ENCODE results near the gene RITA1. TPM values are rescaled to one million over a fixed set of nuclear protein-coding genes. Genes with fewer than 3 reads are reported as not detected.

RITA1 gene
- total RNA-seq (14.6 TPM), polyA plus RNA-seq (ENCODE audit: insufficient read depth, low read depth, low replicate concordance) (31.6 TPM)
- long read RNA-seq, donor 1, partial matches to known transcripts: 8 of 12 reads
- long read RNA-seq, donor 1, other reads (novel, unspliced or antisense): 0 of 12 reads
- long read RNA-seq, donor 2, transcript RITA1-201 (4 exons, 2,053 nt): major isoform, 9 of 10 reads
- long read RNA-seq, donor 2, partial matches to known transcripts: 0 of 10 reads
- long read RNA-seq, donor 2, other reads (novel, unspliced or antisense): 0 of 10 reads
- long read RNA-seq, donor 3, transcript RITA1-201 (4 exons, 2,053 nt): major isoform, 8 of 9 reads
- long read RNA-seq, donor 3, partial matches to known transcripts: 0 of 9 reads
- long read RNA-seq, donor 3, other reads (novel, unspliced or antisense): 0 of 9 reads
- long read RNA-seq, donor 4, transcript RITA1-201 (4 exons, 2,053 nt): major isoform, 12 of 14 reads
- long read RNA-seq, donor 4, partial matches to known transcripts: 0 of 14 reads
- long read RNA-seq, donor 4, other reads (novel, unspliced or antisense): 0 of 14 reads
- long read RNA-seq, donor 5: 0 reads
- long read RNA-seq, donor 6, transcript RITA1-201 (4 exons, 2,053 nt): major isoform, 9 of 9 reads
- long read RNA-seq, donor 6, partial matches to known transcripts: 0 of 9 reads
- long read RNA-seq, donor 6, other reads (novel, unspliced or antisense): 0 of 9 reads
- long read RNA-seq, donor 7, transcript RITA1-201 (4 exons, 2,053 nt): major isoform, 11 of 20 reads
- long read RNA-seq, donor 7, partial matches to known transcripts: 4 of 20 reads
- long read RNA-seq, donor 7, other reads (novel, unspliced or antisense): 4 of 20 reads
- long read RNA-seq, donor 8, transcript RITA1-201 (4 exons, 2,053 nt): major isoform, 7 of 10 reads
- long read RNA-seq, donor 8, partial matches to known transcripts: 0 of 10 reads
- long read RNA-seq, donor 8, other reads (novel, unspliced or antisense): 0 of 10 reads
- long read RNA-seq, donor 9, partial matches to known transcripts: 7 of 12 reads
- long read RNA-seq, donor 9, other reads (novel, unspliced or antisense): 0 of 12 reads
- long read RNA-seq, donor 10, partial matches to known transcripts: 0 of 5 reads
- long read RNA-seq, donor 10, other reads (novel, unspliced or antisense): 0 of 5 reads

GRCh38 chr12:113185180-113186032 is at the start of gene RITA1, which contains the start of gene DDX54:
RITA1 (plus strand) TSS chr12:113185721; CDS start chr12:113186747, 1,026 bp downstream.
DDX54 (minus strand) TSS chr12:113185478; CDS start chr12:113185451, 27 bp downstream.
- Histone ChIP-seq H3K27ac (ENCODE audit: low read depth in 2 of 2, low read length in 2 of 2) (peak within 1 kb of the TSS; percentile 95 to 96), H3K4me1 (ENCODE audit: control insufficient read depth in 2 of 3, insufficient read depth in 2 of 3, low read depth in 1 of 3, low read length in 3 of 3) (peaks cover 0 to 11% (median 0%) of the 10 kb centered on the region in 3 donors), H3K36me3 (ENCODE audit: control insufficient read depth in 2 of 3, insufficient read depth in 3 of 3, low read length in 3 of 3) (peaks cover 2 to 8% (median 6%) of the 10 kb centered on the region in 3 donors), H3K9me3 (ENCODE audit: control insufficient read depth in 2 of 3, insufficient read depth in 1 of 3, low read length in 3 of 3) (no peaks in the 10 kb centered on the region), H3K27me3 (ENCODE audit: control insufficient read depth, insufficient read depth, low read length) (no peaks in the 10 kb centered on the region), H3K4me3 (ENCODE audit: low read length in 3 of 3) (peak within 1 kb of the TSS; percentile 90 to 94 (median 92)), H3K9ac (ENCODE audit: low read length in 3 of 3) (peak within 1 kb of the TSS; percentile 84 to 92 (median 86))
- DNase-seq: peak; percentile 88 to 94 (median 90)
- FAIRE-seq: no peak
- intact Hi-C loops (cut with DNase I): no loop called here
- no peak for TF ChIP-seq CTCF (IDR thresholded peaks at IDR 0.05; ENCODE audit: borderline replicate concordance, extremely low read depth, insufficient read depth)

DNA sequence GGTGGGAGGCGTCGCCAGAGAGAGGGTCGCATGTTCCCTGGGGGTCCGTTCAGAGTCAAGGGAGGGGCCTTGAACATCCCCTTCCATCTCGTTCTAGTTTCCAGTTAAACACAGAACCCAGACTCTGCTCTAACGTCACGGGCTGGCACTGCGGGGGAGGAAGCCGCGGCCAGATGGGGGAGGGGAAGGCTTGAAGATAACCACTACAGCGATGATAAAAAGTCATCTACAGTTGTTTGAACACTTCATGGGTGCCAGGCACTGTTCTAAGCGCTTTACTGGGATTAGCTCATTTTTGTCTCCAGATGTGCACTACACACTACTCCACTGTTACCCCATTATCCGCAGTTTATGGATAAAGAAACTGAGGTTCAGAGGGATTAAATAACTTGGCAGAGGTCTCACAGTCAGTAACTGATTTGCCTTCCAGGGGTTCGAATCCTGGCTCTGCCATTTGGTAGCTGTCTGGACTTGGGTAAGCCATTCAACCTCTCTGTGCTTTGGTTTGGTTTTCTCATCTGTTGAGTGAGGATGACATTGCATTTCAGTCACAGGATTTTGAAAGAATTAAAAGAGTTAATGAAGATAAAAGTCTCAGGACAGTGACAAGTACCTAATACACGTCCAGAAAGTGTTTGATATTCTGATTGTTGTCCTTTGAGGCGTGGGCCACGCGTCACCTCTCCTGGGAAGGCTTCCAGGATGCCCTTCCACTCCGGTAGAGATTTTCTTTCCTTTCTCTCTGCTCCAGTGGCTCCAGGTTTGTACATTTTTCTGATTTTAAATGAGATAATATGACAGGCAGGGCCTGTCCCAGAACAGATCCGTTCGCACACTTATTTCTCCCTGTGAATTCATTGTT is 49.2 kb upstream of the RITA1 start:
- H3K9ac ChIP-seq (ENCODE audit: low read length in 3 of 3): no peak overlapping the region
- peak overlapping the region; percentile 75 to 76 for H3K27ac ChIP-seq (ENCODE audit: low read depth in 2 of 2, low read length in 2 of 2)
- no peak for TF ChIP-seq CTCF (IDR thresholded peaks at IDR 0.05; ENCODE audit: borderline replicate concordance, extremely low read depth, insufficient read depth)
- intact Hi-C loops (cut with DNase I): no loop called here
- H3K27me3 ChIP-seq (ENCODE audit: control insufficient read depth, insufficient read depth, low read length): no peaks in the 10 kb centered on the region
- H3K4me3 ChIP-seq (ENCODE audit: low read length in 3 of 3): no peak overlapping the region
- FAIRE-seq (no peak), DNase-seq (peak in 4 of 5 donors; percentile 44 to 72 (median 58))
- H3K4me1 ChIP-seq (ENCODE audit: control insufficient read depth in 2 of 3, insufficient read depth in 2 of 3, low read depth in 1 of 3, low read length in 3 of 3): peaks cover 0 to 10% (median 9%) of the 10 kb centered on the region in 3 donors
- H3K36me3 ChIP-seq (ENCODE audit: control insufficient read depth in 2 of 3, insufficient read depth in 3 of 3, low read length in 3 of 3): no peaks in the 10 kb centered on the region
- no peaks in the 10 kb centered on the region for H3K9me3 ChIP-seq (ENCODE audit: control insufficient read depth in 2 of 3, insufficient read depth in 1 of 3, low read length in 3 of 3)

Data from kidney (tissue), 22 donors.